GM21825 (cell line): ENCODE results near the gene ASPDH.
"Not testable (repeated sequence)": the region's sequence is repeated elsewhere in the genome, so short reads cannot be mapped to it uniquely, and the experiment has no call there.

Source experiments
- ATAC-seq: cut with Tn5 transposase; IDR thresholded peaks from one replicate; pipeline ENCODE4 v1.9.1; 2021; ENCODE audit warnings: mild to moderate bottlenecking, moderate library complexity; ENCODE audit not compliant: unreplicated experiment

The ASPDH gene

DNA sequence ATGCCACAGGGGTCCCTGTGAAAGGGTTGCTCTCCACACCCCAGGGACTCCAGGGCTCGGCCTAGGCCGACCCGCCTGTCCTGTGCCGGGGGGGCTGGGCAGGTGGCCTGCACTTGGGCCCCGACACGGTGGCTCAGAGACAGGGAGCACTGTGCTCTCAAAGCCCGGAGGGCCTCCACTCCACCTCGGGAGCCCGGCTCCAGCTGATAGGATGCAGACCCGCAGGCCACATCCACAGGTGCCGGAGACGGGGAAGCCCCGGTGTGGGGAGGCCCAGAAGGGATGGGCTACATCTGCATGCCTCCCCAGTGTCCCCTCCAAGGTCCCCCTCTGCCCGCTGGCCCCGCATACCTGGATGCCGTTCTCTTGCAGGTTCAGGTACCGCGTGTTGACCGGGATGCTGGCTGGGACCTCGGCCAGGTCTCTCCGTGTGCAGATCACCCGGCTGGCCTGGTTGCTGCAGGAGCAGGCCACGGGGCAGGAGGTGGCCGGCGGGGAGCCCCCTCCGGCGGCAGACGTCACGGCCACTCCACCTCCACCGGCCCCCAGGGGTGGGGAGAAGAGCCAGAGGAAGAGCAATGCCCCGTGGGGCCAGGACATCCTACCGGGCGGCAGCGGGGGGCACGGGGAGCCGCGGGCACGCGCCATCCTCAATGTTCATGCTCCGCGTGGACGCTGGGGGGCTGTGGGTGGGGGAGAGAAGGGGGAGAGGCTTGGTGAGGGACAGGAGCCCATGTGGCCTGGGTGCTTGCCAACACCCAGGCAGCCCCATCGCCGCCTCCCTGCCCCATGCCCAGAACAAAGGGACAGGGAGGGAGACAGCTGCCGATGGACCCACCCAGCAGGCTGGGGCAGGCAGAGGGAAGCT is 34.7 kb upstream of the ASPDH start:
- ATAC-seq, result no peak

DNA sequence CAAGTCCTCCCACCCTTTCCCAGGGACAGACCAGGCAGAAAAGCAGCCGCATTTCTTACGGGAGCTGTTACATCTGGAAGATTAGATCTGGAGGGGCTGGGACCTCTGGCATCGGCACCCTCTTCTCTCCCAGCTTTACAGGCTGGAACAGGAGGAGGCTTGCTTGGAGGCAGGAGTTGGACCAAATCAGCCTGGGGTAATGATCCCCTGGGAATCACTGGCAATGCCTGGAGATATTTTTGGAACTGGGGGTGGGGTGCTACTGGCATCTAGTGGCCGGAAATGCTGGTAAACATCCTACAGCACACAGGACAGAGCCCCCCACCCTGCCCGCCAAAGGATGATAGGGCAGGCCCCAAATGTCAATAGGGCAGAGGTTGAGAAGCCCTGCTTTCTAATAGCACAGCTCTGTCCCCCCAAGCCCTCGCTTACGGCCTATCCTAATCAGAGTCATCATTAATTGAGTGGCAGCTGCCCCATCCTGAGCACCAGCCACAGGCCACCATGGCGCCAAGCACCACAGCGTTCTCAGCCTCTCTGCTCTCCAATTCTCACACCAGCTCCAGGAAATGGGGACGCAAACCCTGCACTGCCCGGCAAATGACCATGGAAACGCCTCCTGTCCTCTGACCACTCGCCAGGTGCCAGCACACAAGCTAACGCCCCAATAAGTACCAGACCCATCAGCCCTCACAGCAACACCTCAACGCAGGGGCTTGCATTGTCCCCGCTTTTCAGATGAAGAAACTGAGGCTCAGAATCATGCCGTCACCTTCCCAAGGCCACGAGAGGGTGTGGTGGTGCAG is 33.9 kb upstream of the ASPDH start:
- ATAC-seq, result no peak

DNA sequence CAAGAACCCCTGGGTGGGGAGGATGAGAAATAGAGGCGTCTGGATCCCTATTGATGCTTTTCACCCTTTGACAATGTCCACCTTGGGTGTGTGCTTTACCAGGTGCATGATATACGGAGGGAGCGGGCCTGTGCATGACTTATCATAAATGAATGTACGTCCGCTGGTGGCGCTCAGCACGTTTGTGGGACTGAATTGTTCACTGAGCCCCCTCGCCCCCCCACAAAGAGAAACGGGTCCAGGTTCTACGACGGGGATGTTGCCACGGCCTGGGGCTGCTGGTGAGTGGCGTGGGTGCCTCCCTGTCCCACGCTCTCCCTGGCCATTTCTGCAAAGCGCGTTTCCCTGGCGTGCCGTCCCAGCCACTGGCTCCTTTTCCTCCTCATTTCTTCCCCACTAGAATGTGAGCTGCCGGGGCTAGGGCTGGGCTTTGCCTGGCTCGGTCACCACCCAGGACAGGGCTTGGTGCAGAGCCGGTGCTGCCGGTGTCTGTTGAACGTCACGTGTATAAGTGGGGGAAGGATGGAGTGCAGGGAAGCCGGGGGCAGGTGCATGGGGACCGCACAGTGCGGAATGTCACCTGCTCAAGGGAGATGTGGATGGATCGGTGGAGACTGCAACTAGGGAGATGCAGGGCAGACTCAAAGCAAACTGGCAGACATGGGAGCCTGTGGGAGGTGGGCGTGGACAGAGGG is 33.0 kb upstream of the ASPDH start:
- ATAC-seq, result no peak

DNA sequence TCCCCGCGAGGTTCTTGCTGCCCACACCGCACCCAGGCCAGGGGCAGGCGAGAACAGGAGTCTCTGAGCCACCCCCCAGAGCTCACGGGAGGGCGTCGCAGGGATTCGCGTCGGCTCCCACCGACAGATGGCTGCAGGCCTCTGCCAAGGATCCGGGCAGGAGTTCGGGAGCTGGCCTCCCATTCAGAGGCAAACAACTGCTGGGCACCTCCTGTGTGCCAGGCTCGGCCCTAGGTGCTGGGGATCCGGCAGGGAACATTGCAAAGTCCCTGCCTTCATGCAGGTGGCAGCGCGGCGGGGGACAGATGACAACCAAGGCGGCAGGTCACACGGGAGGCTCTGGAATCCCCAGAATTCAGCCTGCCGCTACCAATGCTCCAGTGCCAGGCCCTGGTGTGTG is 29.2 kb upstream of the ASPDH start:
- ATAC-seq, result no peak

DNA sequence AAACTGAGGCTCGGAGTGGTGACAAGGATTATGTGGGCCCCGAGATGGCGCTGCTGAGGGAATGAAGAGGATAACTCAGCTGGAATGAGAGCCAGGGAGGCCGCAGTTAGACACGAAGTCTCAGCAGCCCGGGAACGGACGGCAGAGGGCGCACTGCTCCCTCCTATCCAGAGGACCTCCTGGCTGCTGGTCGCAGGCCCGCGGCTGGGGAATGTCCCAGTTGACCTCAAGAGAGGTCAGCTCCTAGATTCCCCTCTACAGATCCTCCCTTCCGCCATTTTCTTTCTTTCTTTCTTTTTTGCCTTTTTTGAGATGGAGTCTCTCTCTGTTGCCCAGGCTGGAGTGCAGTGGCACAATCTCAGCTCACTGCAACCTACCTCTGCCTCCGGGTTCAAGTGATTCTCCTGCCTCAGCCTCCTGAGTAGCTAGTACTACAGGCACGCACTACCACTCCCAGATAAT is 24.1 kb upstream of the ASPDH start:
- no peak for ATAC-seq

DNA sequence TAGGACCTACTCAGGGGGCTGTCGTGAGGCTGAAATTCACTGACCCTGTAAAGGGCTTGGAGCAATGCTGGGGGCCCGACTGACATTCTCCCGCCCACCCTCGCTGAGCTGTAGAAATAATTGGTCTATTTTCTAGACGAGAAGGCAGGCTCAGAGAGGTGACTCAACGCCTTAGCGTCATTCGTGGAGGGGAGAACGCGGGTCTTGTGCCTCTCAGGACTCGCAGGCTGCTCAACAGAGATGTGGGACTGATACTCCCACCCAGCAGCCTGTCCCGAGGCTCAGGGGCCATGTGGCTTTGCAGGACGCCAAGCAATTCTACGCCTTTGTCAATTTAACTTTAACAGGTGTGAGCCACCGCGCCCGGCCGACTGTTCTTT is 23.6 kb upstream of the ASPDH start:
- ATAC-seq, result no peak

DNA sequence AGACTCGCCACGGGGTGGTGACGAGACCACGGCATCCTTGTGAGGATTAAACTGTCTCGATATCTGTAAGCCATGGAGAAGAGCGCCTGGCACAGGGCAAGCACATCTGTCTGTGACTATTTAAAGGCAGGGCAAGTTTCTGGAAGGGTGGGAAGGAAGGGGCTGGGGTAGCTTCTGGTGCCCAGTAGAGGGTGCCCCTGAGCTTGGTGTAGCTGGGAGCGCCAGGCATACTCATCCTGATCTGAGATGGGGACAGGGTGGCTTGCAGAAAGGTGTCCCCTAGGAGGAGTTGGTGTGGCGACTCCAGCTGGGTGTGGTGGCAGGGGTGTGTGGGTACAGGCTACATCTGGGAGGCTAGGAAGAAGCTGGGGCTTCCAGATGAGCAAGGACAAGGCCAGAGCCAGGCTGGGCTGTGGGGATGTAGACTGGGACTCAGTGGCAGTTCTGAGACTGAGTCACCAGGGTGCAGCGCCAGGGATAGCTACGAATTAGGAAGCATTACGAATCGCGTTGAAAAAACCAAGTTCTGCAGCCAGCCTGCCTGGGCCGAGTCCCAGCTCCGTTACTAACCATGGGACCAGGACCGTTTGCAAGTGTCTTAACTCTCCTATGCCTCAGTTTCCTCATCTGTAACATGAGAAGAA is 23.1 kb upstream of the ASPDH start:
- no peak for ATAC-seq

DNA sequence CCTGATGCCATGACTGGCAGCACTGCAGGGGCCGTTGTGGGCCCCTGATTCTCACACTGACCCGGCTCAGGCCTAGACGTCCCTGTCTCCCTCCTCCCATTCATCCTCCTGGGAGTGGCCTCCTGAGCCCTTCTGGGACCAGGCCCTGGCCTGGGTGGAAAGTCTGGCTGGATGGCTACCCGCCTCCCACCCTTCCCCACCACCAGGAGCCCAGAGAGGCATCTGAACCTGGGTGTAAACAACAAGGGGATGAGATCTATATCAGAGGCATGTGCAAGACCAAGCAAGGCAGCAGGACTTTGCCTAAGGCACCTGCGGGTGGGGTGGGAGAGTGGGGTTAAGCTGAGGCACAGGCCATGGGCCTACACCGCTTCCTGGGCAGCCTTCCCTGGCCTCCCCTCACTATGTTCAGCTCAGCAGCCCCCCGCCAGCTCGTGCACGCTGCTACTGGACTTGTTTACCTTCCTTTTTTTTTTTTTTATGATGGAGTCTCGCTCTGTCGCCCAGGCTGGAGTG is 22.0 kb upstream of the ASPDH start:
- ATAC-seq, result no peak

DNA sequence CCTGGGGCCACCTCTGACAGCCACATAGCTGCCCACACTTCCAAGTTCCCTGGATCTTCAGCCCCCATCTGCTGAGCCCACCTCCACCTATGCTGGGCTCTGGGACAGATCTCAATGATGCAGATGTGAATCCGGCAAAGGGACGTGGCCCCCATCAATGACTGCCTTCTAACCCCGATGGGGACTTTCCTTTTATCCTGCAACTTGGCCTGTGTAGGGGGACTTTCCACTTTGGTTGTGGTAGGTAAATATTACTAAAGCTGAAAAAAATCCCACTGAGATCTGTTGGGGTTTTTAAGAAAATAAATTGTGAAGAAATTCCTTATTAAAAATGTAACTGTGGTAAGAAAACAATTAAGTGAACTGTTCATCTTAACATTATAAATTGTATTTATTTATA is 20.8 kb upstream of the ASPDH start:
- ATAC-seq, result no peak

DNA sequence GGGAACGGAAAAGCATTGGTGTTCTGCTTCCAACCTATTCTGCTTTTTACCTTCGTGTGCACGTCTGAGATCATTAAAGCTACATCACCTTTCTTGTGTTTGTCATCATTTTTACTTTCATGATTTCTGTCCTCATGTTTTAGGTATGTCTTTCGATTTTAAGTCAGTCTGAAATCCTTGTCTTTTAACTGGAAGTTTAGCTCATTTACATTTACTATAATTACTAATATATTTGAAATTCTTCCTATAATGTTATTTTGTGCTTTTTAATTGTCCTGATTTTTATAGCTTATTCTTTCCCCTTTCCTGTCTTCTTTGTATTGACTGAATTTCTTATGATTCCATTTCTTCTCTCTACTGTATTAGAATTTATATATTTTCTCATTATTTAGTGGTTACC is 19.2 kb upstream of the ASPDH start:
- no peak for ATAC-seq

DNA sequence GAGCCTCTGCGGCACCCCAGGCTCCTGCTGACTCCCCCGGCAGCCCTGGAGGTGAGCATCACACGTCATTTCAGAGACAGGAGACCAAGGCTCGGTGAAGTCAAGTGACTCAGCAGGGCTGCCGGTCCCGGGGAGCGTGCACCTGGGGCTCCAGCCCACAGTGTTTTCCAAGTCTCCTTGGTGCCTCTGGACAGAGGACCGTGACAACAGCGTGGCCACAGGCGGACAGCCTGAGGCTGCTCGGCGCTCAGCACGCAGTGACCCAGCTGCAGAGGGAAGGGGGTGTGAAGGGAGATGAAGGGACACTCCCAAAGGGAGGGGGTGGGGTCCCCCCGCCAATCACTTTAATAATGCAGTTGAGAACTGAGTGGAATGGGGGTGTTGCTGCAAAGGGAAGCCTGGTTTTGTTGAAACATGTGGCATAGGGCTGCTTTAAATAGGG is 17.5 kb upstream of the ASPDH start:
- ATAC-seq, result no peak

DNA sequence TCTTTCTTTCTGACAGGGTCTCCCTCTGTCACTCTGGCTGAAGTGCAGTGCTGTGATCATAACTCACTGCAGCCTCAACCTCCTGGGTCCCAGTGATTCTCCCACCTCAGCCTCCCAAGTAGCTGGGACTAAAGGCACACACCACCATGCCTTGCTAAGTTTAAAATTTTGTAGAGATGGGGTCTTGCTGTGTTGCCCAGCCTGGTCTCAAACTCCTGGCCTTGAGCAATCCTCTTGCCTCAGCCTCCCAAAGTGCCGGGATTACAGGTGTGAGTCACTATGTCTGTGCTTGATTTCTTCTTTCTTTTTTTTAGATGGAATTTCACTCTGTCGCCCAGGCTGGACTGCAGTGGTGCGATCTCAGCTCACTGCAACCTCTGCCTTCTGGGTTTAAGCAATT is 14.3 kb upstream of the ASPDH start:
- ATAC-seq, result not testable (repeated sequence)

DNA sequence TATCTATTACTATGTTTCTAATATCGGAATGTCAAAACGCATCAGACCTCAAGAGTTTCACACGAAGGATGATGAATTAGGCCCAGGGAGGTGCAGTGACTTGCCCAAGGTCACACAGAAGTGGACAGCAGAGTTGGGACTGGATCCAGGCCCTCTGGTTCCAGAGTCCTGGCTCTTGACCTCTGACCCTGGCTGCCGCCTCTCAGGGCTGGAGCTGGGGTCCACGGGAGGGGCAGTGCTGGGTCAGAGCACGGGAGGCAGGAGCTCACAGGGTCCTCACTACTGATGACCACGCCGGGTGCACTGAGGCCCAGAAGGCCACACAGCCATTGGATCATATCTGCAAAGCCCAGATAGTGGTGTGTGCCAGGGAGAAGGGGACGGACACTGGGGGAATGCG is 9.2 kb upstream of the ASPDH start:
- ATAC-seq, result no peak

DNA sequence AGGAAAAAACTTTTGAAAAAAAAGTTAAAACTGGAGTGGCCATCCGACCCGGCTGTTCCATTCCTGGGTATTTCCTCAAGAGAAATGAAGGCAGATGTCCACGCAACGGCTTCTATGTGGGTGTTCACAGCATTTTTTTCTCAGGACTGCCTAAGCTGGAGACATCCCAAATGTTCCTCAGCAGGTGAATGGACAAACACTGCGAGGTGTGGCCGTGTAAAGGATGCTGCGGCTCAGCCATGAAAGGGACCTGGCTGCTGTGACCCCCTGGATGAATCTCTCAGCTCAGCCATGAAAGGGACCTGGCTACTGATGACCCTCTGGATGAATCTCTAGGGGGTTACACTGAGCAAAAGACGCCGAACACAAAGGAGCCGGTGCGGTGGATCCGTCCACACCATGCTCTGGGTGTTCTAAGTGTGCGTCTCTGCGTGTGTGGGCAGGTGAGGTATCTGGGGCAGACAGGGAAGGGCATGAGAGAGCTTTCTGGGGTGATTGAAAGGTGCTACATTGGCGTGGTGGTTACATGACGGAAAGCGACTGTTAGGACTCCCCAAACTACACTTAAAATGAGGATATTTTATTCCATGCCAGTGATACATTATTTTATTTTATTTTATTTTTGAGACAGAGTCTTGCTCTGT is 7.2 kb upstream of the ASPDH start:
- ATAC-seq, result no peak

DNA sequence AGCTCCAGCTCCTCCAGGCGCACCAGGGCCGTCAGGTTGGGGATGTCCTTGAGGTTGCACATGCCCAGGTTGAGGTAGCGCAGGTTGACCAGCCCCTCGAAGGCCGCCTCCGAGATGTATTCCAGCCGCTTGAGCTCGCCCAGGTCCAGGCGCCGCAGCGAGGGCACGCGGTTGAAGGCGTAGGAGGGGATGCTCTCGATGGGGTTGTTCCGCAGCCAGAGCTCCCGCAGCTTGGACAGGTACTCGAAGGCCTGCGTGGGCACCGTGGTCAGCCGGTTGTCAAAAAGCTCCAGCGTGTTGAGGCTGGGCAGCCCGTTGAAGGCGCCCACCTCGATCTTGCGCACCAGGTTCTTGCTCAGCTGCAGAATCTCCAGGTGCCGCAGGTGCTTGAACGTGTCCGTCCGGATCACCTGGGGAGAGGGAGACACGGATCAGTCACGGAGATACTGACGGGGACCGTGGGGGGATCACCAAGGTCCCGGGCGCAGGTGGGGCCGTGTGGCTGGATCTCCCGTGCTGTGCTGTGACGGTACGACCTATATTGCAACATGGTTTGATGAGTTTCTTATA is 5.4 kb upstream of the ASPDH start:
- ATAC-seq, result no peak

DNA sequence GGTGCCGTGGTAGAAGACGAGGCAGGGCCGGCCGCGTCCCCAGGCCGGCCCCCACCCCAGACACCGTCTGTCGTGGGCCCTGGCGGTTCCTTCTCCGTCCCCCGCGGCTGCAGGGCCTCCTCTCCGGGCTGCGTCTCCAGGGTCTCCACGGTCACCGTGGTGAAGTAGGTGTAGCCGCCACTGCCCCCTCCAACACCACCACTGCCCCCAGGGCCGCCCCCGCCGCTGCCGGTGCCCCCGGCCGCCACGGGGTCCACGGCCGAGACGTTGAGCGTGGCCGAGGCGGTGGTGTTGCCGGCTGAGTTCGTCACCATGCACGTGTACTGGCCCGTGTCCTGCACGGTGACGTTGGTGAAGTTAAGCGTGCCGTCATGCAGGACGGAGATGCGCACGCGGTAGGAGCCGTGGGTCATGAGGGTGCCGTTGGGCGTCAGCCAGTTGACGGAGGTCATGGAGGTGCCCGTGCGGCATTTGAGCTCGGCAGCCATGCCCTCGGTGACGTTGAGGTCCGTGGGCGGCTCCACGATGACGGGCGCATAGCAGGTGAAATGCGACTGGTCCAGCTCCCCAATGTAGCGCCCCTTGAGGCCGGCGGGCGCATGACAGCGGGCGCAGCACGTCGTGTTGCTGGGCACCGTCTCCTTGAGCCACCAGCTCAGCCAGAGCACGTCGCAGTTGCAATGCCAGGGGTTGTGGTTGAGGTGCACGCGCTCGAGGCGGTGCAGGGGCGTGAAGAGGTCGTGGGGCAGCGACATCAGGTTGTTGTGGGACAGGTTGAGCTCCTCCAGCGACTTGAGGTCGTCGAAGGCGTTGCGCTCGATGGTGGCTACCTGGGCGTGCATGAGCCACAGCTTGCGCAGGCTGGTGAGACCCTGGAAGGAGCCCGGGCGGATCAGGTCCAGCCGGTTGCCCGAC is 4.6 kb upstream of the ASPDH start:
- ATAC-seq, result no peak

DNA sequence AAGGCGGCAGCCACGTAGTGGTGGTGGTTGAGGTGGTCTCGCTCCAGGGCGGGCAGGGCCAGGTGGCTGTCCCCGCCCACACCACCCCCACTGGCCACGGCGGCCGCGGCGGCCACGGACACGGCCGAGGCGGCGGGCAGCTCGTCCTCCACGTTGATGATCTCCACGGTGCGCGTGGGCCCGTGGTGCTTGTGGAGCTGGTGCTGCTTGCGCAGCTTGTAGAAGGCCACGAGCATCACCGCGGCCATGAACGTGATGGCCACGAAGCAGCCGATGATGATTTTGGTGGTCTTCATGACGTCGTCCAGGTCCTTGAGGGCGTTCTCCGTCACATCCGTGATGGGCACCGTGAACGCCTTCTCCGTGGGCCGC is 4.0 kb upstream of the ASPDH start:
- no peak for ATAC-seq

DNA sequence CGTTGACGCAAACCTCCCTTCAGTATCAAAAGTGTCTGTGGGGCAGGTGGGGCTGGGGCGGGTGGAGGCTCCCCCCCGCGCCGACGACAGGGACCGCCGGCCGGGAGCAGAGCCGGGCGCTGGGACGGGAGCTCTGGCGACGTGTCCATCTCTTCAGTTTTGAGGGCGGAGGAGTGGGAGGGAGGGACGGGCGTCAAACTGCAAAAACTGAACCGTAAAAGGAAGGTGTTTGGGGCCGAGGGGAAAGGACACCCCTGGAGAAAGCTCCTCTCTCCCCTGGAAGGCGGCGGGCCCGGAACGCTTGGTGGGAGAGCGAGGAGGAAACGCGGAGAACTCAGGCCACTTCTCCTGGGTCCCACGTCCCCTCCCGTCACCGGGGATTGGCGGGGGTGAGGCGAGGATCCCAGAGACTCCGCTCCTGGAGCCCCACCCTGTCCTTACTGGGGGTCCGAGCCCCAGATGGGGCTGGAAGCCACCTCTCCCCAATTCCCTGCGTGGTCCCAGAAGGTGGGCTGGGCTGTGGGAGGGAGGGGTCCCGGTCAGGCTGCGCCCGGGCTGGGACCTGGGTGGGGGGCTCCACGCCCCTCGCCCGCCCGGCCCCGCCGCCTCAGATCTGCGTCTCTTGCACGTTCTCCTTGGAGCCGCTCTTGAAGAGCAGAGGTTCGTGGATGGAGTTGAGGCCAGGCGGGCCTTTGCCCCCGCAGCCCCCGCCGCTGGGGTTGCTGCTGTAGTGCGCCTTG is 3.4 kb upstream of the ASPDH start:
- ATAC-seq, result no peak
